ENCODE data around the gene GP1BB.

GRCh38 chr22:19733755-19734154 is 10.4 kb downstream of the GP1BB start:
- TF ChIP-seq POLR2AphosphoS5 (IDR thresholded peaks at IDR 0.05) (no peak), CTCF (IDR thresholded peaks at IDR 0.05) (no peak), POLR2A (IDR thresholded peaks at IDR 0.05) (no peak)

All from prostate gland (tissue), 2 donors.